GM12878 (cell line): ENCODE data around the gene ZBTB38. TPM values are rescaled to one million over a fixed set of nuclear protein-coding genes. Genes with fewer than 3 reads are reported as not detected.

Source experiments
- ATAC-seq: fragments of 200-7000 bp; cut with Tn5 transposase; 3 replicates; pipeline ENCODE4 v1.9.1; 2020; ENCODE audit warnings: mild to moderate bottlenecking, moderate library complexity
- BruUV-seq: library from RNA; stranded (reverse); fragments of 400-500 nt; replicated peaks from 2 replicates; lab custom pipeline; 2021; lab: Mats Ljungman, UMichigan
- CTCF ChIA-PET: fragments of 300-600 bp; sonication (Branson Sonifier 250); formaldehyde crosslinking; extraction: SDS; loops from one replicate; lab custom pipeline; 2021; ENCODE audit warnings: inconsistent platforms; lab: Yijun Ruan, JAX
- POLR2A ChIA-PET: fragments of 350-600 bp; formaldehyde crosslinking; extraction: SDS; loops from one replicate; lab custom pipeline; 2021; ENCODE audit warnings: inconsistent platforms; lab: Charles Lee
- RAD21 ChIA-PET: fragments of 300-600 bp; sonication (Branson Sonifier 250); formaldehyde crosslinking; loops from one replicate; lab custom pipeline; 2023; ENCODE audit warnings: antibody characterized with exemption; ENCODE audit not compliant: unreplicated experiment; lab: Charles Lee
- SMC1A ChIA-PET: fragments of 300-600 bp; sonication (Branson Sonifier 250); formaldehyde crosslinking; loops from one replicate; lab custom pipeline; 2023; ENCODE audit not compliant: unreplicated experiment, uncharacterized antibody; lab: Charles Lee
- DNase-seq: peaks from one replicate; pipeline ENCODE4 v3.0.0-alpha.2; 2011; ENCODE audit warnings: low read depth, low spot score
- FAIRE-seq: peaks from 3 replicates; lab custom pipeline; 2011; peaks lifted over from hg19 to GRCh38; lab: Jason Lieb, UNC
- H2AFZ ChIP-seq: 2 replicates; pipeline ENCODE4 v1.6.0; 2011; ENCODE audit warnings: low read depth, low read length, control low read depth; ENCODE audit not compliant: control insufficient read depth
- H3K27ac ChIP-seq: 2 replicates; pipeline ENCODE4 v1.5.1; 2011; ENCODE audit warnings: control low read depth; ENCODE audit not compliant: control insufficient read depth, insufficient read depth
- H3K27me3 ChIP-seq, 2 experiments: replicated peaks in 1 of 2; 2 replicates each; pipeline versions ENCODE4 v1.6.0 to v1.6.1; 2011; ENCODE audit warnings: low read length in 1 of 2; ENCODE audit not compliant: control insufficient read depth in 2 of 2, insufficient read depth in 2 of 2
- H3K36me3 ChIP-seq, 2 experiments: 2 replicates each; pipeline ENCODE4 v1.5.1; 2011; ENCODE audit warnings: low read length in 1 of 2; ENCODE audit not compliant: control insufficient read depth in 2 of 2, insufficient read depth in 2 of 2
- H3K4me1 ChIP-seq: 2 replicates; pipeline ENCODE4 v1.6.1; 2011; ENCODE audit warnings: mild to moderate bottlenecking, low read length, moderate library complexity, mixed read lengths; ENCODE audit not compliant: control insufficient read depth, insufficient read depth
- H3K4me2 ChIP-seq: 2 replicates; pipeline ENCODE4 v1.6.0; 2011; ENCODE audit warnings: control low read depth; ENCODE audit not compliant: control insufficient read depth, insufficient read depth
- H3K4me3 ChIP-seq: fragments of 200-600 bp; sonication (generic); 2 replicates; pipeline ENCODE4 v1.5.1; 2016
- H3K79me2 ChIP-seq: 2 replicates; pipeline ENCODE4 v1.6.0; 2011; ENCODE audit warnings: low read length; ENCODE audit not compliant: control insufficient read depth, insufficient read depth
- H3K9ac ChIP-seq: 2 replicates; pipeline ENCODE4 v1.8.0; 2011; ENCODE audit warnings: low read length, control low read depth, mixed read lengths; ENCODE audit not compliant: control insufficient read depth, insufficient read depth
- H3K9me3 ChIP-seq: replicated peaks from 3 replicates; pipeline ENCODE4 v1.5.1; 2011; ENCODE audit warnings: mild to moderate bottlenecking, low read length; ENCODE audit not compliant: control insufficient read depth, insufficient read depth
- H4K20me1 ChIP-seq: 2 replicates; pipeline ENCODE4 v1.6.0; 2011; ENCODE audit not compliant: control insufficient read depth, insufficient read depth
- DPF2 ChIP-seq: fragments of 450-650 bp; IDR thresholded peaks from 2 replicates; pipeline ENCODE4 v1.6.1; 2017; ENCODE audit warnings: mild to moderate bottlenecking
- GABPA ChIP-seq: IDR thresholded peaks from 2 replicates; pipeline ENCODE4 v1.6.1; 2014; ENCODE audit warnings: antibody characterized with exemption, low read depth, mild to moderate bottlenecking, inconsistent platforms
- HDGF ChIP-seq: fragments of 450-650 bp; IDR thresholded peaks from 2 replicates; pipeline ENCODE4 v1.6.1; 2016; ENCODE audit warnings: antibody characterized with exemption
- RAD51 ChIP-seq: fragments of 450-650 bp; IDR thresholded peaks from 2 replicates; pipeline ENCODE4 v1.6.1; 2016; ENCODE audit warnings: moderate library complexity, mild to moderate bottlenecking, inconsistent platforms
- SPI1 ChIP-seq: IDR thresholded peaks from 2 replicates; pipeline ENCODE4 v1.6.1; 2011; ENCODE audit warnings: low read depth, mild to moderate bottlenecking, low read length, moderate library complexity, borderline replicate concordance; ENCODE audit not compliant: insufficient read depth
- YBX1 ChIP-seq: fragments of 450-650 bp; IDR thresholded peaks from 2 replicates; pipeline ENCODE4 v1.6.1; 2016; ENCODE audit warnings: antibody characterized with exemption
- ZNF274 ChIP-seq: IDR thresholded peaks from one replicate; pipeline ENCODE4 v1.8.0; 2011; ENCODE audit not compliant: insufficient read length, insufficient read depth
- WGBS: methylation state at CpG from one replicate; pipeline ENCODE4 v1.1.6; 2016; ENCODE audit warnings: low lambda C conversion rate; ENCODE audit not compliant: insufficient replicate concordance, insufficient coverage; ENCODE audit errors: missing lambda C conversion rate; 5-methylcytosine and 5-hydroxymethylcytosine counted together
- in situ Hi-C: fragments of 300-500 bp; cut with MboI; formaldehyde crosslinking; loops from 9 replicates; pipeline ENCODE4 v1.14.3; 2018; ENCODE audit warnings: mixed read lengths
- intact Hi-C: fragments of 100-400 bp; cut with micrococcal nuclease; formaldehyde crosslinking; loops from one replicate; pipeline ENCODE4 v1.14.2; 2022; ENCODE audit not compliant: unreplicated experiment
- polyA plus RNA-seq, 11 experiments: library from polyadenylated mRNA; depleted of rRNA in 4 of 11; unstranded in 6 of 11; stranded (reverse) in 5 of 11; fragments of >200 nt; fragmentation: Nextera tagmentation in 4 of 11; fragmentation: Illumina TruSeq in 1 of 11; extraction: Ambion mirVana in 4 of 11; extraction: Trizol in 1 of 11; gene quantifications; 1 replicate in 1 of 11; 2 replicates in 10 of 11; pipeline versions ENCODE4 v1.2.1 to v1.2.3, GENCODE V29; 2011 to 2016; ENCODE audit warnings: inconsistent platforms in 2 of 11, missing spikeins in 2 of 11, low read depth in 1 of 11
- total RNA-seq, 4 experiments: library from RNA; depleted of rRNA in 3 of 4; stranded (reverse); fragments of >200 nt in 3 of 4; fragmentation: Illumina TruSeq in 1 of 4; extraction: Trizol in 1 of 4; gene quantifications; 2 replicates each; pipeline versions ENCODE4 v1.2.1 to v1.2.3, GENCODE V29; 2013 to 2021
- TF ChIP-seq, protein P1 (sequence below): fragments of 450-650 bp; IDR thresholded peaks from 2 replicates; pipeline ENCODE4 v1.6.1; 2018; ENCODE audit warnings: borderline replicate concordance, mild to moderate bottlenecking; ENCODE audit not compliant: partially characterized antibody
- TF ChIP-seq, protein P2 (sequence below): fragments of 450-650 bp; IDR thresholded peaks from 2 replicates; pipeline ENCODE4 v1.6.1; 2017; ENCODE audit warnings: mild to moderate bottlenecking, moderate library complexity
- TF ChIP-seq, protein P3 (sequence below): IDR thresholded peaks from 2 replicates; pipeline ENCODE4 v1.6.1; 2012; ENCODE audit warnings: low read length, inconsistent platforms
- TF ChIP-seq, protein P4 (sequence below): fragments of 450-650 bp; IDR thresholded peaks from 2 replicates; pipeline ENCODE4 v1.6.1; 2016; ENCODE audit warnings: mild to moderate bottlenecking

ZBTB38 gene
- total and polyA plus RNA-seq, 10 of the 15 experiments (the other 5 are each of a cell fraction or from before 2014, with no cell fraction given), result 34.2 to 115 (median 88.6) TPM

DNA sequence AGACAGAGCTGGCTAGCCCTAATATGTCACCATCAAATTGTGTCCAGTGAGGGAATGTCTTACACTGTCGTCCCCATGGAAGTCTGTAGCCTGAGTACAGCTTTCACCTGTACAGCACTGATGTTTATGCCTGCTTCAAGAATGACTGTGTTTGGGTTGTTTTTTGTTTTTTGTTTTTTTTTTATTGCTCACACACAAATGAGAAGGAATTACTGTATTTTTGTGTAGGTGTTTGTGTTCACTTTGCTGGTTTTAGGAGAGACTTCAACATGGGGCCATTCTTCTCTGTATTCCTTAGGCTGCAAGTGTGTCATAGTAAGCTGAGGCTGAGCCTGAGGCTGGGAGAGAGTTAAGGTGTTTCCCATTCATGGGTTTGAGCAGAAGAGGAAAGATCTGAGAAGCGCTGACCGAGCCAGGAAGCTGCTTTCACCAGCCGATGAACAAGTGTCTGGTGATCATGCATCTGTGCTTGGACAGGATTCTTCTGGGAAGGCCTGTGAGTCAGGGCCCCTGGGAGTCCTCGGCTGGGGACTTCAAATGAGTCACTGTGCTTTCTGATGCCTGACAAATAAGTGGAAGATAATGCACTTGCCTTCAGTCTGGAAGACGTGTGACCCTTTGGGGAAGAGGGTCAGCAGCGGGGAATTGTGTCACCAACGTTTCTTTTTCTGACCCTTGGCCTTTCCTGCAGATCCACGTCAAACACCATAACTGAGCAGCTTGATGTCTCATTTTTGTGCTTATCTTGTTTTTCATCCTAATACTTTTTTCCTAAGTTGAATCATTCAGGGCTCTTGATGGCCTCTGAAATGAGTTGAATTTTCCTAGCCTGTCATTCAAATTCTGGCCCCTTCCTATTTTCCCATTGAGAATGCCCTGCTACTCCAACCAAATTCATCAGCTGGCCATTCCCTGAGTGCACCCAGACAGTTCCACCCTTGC, 36.7 kb upstream of the ZBTB38 start (continued):
- TF ChIP-seq GABPA (no peak), YBX1 (0 out of 2 replicates have a peak, but pooled peaks have one; percentile 17), HDGF (peak; percentile 60; the same call in 1 of the 2 replicates), DPF2 (0 out of 2 replicates have a peak, but pooled peaks have one; percentile 48)
- TF ChIP-seq, protein P1, sequence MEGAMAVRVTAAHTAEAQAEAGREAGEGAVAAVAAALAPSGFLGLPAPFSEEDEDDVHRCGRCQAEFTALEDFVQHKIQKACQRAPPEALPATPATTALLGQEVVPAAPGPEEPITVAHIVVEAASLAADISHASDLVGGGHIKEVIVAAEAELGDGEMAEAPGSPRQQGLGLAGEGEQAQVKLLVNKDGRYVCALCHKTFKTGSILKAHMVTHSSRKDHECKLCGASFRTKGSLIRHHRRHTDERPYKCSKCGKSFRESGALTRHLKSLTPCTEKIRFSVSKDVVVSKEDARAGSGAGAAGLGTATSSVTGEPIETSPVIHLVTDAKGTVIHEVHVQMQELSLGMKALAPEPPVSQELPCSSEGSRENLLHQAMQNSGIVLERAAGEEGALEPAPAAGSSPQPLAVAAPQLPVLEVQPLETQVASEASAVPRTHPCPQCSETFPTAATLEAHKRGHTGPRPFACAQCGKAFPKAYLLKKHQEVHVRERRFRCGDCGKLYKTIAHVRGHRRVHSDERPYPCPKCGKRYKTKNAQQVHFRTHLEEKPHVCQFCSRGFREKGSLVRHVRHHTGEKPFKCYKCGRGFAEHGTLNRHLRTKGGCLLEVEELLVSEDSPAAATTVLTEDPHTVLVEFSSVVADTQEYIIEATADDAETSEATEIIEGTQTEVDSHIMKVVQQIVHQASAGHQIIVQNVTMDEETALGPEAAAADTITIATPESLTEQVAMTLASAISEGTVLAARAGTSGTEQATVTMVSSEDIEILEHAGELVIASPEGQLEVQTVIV, result no peak

DNA sequence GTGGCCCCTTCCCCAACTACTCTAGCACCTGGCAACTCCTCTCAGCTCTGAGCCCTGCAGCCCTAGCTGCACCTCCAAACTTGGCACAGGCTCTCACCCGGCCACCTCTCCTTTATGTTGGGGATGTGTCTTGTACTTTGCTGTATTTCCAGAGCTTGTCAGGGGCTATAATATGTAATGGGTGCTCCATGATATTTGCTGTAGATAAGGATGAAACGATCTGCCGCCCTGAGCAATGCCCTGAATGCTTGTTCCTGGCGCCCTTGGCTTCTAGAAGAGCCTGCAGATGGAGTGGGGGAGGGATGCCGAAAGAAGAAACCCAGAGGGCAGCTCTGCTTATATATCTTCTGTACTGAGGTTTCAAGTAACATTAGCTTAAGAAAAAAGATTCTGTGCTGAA, 35.9 kb upstream of the ZBTB38 start:
- no TSS peak for BruUV-seq
- CTCF ChIA-PET, result interaction anchor here (0.9 to 8.0 kb wide), 7 partner anchors 16 to 122 kb away, joined by 3 to 83 read pairs (median 4); no protein-coding TSS in a partner anchor
- H3K4me2 ChIP-seq, result no peak overlapping the region
- RAD21 ChIA-PET, result interaction anchor here (0.7 to 2.9 kb wide), 8 partner anchors 11 to 109 kb away, joined by 3 to 19 read pairs (median 6); no protein-coding TSS in a partner anchor
- SMC1A ChIA-PET, result interaction anchor here (0.8 to 8.4 kb wide), 16 partner anchors 8 to 122 kb away, joined by 3 to 112 read pairs (median 7); no protein-coding TSS in a partner anchor
- no peak overlapping the region; the same call in 1 of the 2 replicates for H2AFZ ChIP-seq
- H3K4me1 ChIP-seq, result peaks cover 58% of the 10 kb centered on the region
- ATAC-seq, result no peak
- H3K4me3 ChIP-seq, result no peak overlapping the region
- POLR2A ChIA-PET, result interaction anchor here (0.8 to 2.4 kb wide), 7 partner anchors 14 to 109 kb away, joined by 3 to 8 read pairs (median 4); no protein-coding TSS in a partner anchor
- DNase-seq, result no peak
- H3K27ac ChIP-seq, result no peak overlapping the region; the same call in 1 of the 2 replicates
- intact Hi-C loops, result no loop called here
- peak overlapping the region; percentile 13; the same call in 1 of the 2 replicates for H3K9ac ChIP-seq
- 78% methylated on average over 5 of the region's 5 CpGs for WGBS
- in situ Hi-C loops, result no loop called here
- no peaks in the 10 kb centered on the region; the same call in 2 of the 3 replicates for H3K9me3 ChIP-seq
- no peaks in the 10 kb centered on the region for H3K36me3 ChIP-seq
- no peaks in the 10 kb centered on the region for H4K20me1 ChIP-seq
- H3K27me3 ChIP-seq, result no peaks in the 10 kb centered on the region
- no peak for FAIRE-seq
- H3K79me2 ChIP-seq, result no peaks in the 10 kb centered on the region
- TF ChIP-seq ZNF274 (no peak), SPI1 (no peak), RAD51 (no peak)
- TF ChIP-seq, protein P2, sequence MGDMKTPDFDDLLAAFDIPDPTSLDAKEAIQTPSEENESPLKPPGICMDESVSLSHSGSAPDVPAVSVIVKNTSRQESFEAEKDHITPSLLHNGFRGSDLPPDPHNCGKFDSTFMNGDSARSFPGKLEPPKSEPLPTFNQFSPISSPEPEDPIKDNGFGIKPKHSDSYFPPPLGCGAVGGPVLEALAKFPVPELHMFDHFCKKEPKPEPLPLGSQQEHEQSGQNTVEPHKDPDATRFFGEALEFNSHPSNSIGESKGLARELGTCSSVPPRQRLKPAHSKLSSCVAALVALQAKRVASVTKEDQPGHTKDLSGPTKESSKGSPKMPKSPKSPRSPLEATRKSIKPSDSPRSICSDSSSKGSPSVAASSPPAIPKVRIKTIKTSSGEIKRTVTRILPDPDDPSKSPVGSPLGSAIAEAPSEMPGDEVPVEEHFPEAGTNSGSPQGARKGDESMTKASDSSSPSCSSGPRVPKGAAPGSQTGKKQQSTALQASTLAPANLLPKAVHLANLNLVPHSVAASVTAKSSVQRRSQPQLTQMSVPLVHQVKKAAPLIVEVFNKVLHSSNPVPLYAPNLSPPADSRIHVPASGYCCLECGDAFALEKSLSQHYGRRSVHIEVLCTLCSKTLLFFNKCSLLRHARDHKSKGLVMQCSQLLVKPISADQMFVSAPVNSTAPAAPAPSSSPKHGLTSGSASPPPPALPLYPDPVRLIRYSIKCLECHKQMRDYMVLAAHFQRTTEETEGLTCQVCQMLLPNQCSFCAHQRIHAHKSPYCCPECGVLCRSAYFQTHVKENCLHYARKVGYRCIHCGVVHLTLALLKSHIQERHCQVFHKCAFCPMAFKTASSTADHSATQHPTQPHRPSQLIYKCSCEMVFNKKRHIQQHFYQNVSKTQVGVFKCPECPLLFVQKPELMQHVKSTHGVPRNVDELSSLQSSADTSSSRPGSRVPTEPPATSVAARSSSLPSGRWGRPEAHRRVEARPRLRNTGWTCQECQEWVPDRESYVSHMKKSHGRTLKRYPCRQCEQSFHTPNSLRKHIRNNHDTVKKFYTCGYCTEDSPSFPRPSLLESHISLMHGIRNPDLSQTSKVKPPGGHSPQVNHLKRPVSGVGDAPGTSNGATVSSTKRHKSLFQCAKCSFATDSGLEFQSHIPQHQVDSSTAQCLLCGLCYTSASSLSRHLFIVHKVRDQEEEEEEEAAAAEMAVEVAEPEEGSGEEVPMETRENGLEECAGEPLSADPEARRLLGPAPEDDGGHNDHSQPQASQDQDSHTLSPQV, result no peak
- TF ChIP-seq, protein P3, sequence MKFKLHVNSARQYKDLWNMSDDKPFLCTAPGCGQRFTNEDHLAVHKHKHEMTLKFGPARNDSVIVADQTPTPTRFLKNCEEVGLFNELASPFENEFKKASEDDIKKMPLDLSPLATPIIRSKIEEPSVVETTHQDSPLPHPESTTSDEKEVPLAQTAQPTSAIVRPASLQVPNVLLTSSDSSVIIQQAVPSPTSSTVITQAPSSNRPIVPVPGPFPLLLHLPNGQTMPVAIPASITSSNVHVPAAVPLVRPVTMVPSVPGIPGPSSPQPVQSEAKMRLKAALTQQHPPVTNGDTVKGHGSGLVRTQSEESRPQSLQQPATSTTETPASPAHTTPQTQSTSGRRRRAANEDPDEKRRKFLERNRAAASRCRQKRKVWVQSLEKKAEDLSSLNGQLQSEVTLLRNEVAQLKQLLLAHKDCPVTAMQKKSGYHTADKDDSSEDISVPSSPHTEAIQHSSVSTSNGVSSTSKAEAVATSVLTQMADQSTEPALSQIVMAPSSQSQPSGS, result no peak
- TF ChIP-seq, protein P4, sequence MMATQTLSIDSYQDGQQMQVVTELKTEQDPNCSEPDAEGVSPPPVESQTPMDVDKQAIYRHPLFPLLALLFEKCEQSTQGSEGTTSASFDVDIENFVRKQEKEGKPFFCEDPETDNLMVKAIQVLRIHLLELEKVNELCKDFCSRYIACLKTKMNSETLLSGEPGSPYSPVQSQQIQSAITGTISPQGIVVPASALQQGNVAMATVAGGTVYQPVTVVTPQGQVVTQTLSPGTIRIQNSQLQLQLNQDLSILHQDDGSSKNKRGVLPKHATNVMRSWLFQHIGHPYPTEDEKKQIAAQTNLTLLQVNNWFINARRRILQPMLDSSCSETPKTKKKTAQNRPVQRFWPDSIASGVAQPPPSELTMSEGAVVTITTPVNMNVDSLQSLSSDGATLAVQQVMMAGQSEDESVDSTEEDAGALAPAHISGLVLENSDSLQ, result no peak
